SK-N-SH treated with all-trans-retinoic acid at 6 μM for 48 hours (cell line): ENCODE data around the gene DHX30.

Source experiments
- ATAC-seq: fragments of 200-7000 bp; cut with Tn5 transposase; 3 replicates; pipeline ENCODE4 v1.9.1; 2020; ENCODE audit warnings: mild to moderate bottlenecking, moderate library complexity
- BACH2 ChIP-seq: fragments of 250-450 bp; sonication (Bioruptor Pico); IDR thresholded peaks from 2 replicates; pipeline ENCODE4 v1.9.0; 2021; ENCODE audit warnings: mild to moderate bottlenecking, borderline replicate concordance
- CREB5 ChIP-seq: fragments of 250-450 bp; sonication (Bioruptor Pico); IDR thresholded peaks from 2 replicates; pipeline ENCODE4 v1.5.1; 2020; ENCODE audit warnings: low read depth, mild to moderate bottlenecking, moderate library complexity
- CSDC2 ChIP-seq: fragments of 250-450 bp; sonication (Bioruptor Pico); IDR thresholded peaks from 2 replicates; pipeline ENCODE4 v1.5.0; 2020; ENCODE audit warnings: mild to moderate bottlenecking, moderate library complexity
- CSRNP3 ChIP-seq: fragments of 250-450 bp; sonication (Bioruptor Pico); IDR thresholded peaks from 2 replicates; pipeline ENCODE4 v1.5.1; 2021; ENCODE audit warnings: mild to moderate bottlenecking, moderate library complexity
- ISL1 ChIP-seq: fragments of 250-450 bp; sonication (Bioruptor Pico); IDR thresholded peaks from 2 replicates; pipeline ENCODE4 v2.1.2; 2022; ENCODE audit warnings: mild to moderate bottlenecking, moderate library complexity
- PATZ1 ChIP-seq: fragments of 250-450 bp; sonication (Bioruptor Pico); IDR thresholded peaks from 2 replicates; pipeline ENCODE4 v1.8.0; 2020; ENCODE audit warnings: mild to moderate bottlenecking, moderate library complexity, borderline replicate concordance
- POU6F1 ChIP-seq: fragments of 250-450 bp; sonication (Bioruptor Pico); IDR thresholded peaks from 2 replicates; pipeline ENCODE4 v1.8.0; 2021; ENCODE audit warnings: low read depth, mild to moderate bottlenecking, moderate library complexity, borderline replicate concordance
- PPARA ChIP-seq: fragments of 250-450 bp; sonication (Bioruptor Pico); IDR thresholded peaks from 2 replicates; pipeline ENCODE4 v1.5.0; 2020; ENCODE audit warnings: mild to moderate bottlenecking, borderline replicate concordance
- RARB ChIP-seq: fragments of 250-450 bp; sonication (Bioruptor Pico); IDR thresholded peaks from 2 replicates; pipeline ENCODE4 v1.8.0; 2021; ENCODE audit warnings: mild to moderate bottlenecking, moderate library complexity
- SNAI2 ChIP-seq: fragments of 250-450 bp; sonication (Bioruptor Pico); IDR thresholded peaks from 2 replicates; pipeline ENCODE4 v1.5.0; 2020; ENCODE audit warnings: mild to moderate bottlenecking, moderate library complexity
- TOX ChIP-seq: fragments of 250-450 bp; sonication (Bioruptor Pico); IDR thresholded peaks from 2 replicates; pipeline ENCODE4 v1.8.0; 2021; ENCODE audit warnings: mild to moderate bottlenecking, moderate library complexity, borderline replicate concordance
- TSHZ2 ChIP-seq: fragments of 250-450 bp; sonication (Bioruptor Pico); IDR thresholded peaks from 2 replicates; pipeline ENCODE4 v1.5.0; 2020; ENCODE audit warnings: mild to moderate bottlenecking, moderate library complexity
- ZFP3 ChIP-seq: fragments of 250-450 bp; sonication (Bioruptor Pico); IDR thresholded peaks from 2 replicates; pipeline ENCODE4 v1.5.0; 2020; ENCODE audit warnings: mild to moderate bottlenecking, moderate library complexity
- ZNF565 ChIP-seq: fragments of 450-650 bp; formaldehyde crosslinking; conservative IDR thresholded peaks from 2 replicates; pipeline ENCODE4 v1.5.0; 2020; ENCODE audit warnings: low read depth, mild to moderate bottlenecking, moderate library complexity
- ZNF8 ChIP-seq: fragments of 450-650 bp; formaldehyde crosslinking; IDR thresholded peaks from 2 replicates; pipeline ENCODE4 v1.5.0; 2020; ENCODE audit warnings: mild to moderate bottlenecking, moderate library complexity

The DHX30 gene

GRCh38 chr3:47778746-47779145 is 24.2 kb upstream of the DHX30 start:
- TF ChIP-seq POU6F1 (CRISPR knock-in tag) (no peak), RARB (CRISPR knock-in tag) (no peak), PATZ1 (CRISPR knock-in tag) (no peak), PPARA (no peak), ZNF8 (no peak), TOX (no peak), ISL1 (no peak)
- ATAC-seq: no peak

- peak; percentile 41 for ATAC-seq
- TF ChIP-seq SNAI2 (CRISPR knock-in tag): no peak
- no peak for TF ChIP-seq ZNF565
- no peak for TF ChIP-seq BACH2 (CRISPR knock-in tag)
- no peak for TF ChIP-seq RARB (CRISPR knock-in tag)
- no peak for TF ChIP-seq CREB5 (CRISPR knock-in tag)
Measured at GRCh38 chr3:47780741-47781684, 21.9 kb upstream of the DHX30 start.

- TF ChIP-seq ZFP3 (CRISPR knock-in tag) (no peak), CSDC2 (CRISPR knock-in tag) (0 out of 2 replicates have a peak, but pooled peaks have one; percentile 39)
- ATAC-seq: peak; percentile 92
Measured at GRCh38 chr3:47781685-47782445, 21.1 kb upstream of the DHX30 start, which contains the start of gene SMARCC1. TSS of gene SMARCC1 (minus strand) at chr3:47781893. CDS start at chr3:47781797, 96 bp downstream.

GRCh38 chr3:47782446-47783308 is 20.3 kb upstream of the DHX30 start:
- no peak for TF ChIP-seq CSRNP3 (CRISPR knock-in tag)
- ATAC-seq: no peak

GRCh38 chr3:47783673-47784072 is 19.3 kb upstream of the DHX30 start:
- ATAC-seq: no peak
- TF ChIP-seq PPARA: no peak
- no peak for TF ChIP-seq ZFP3 (CRISPR knock-in tag)
- no peak for TF ChIP-seq BACH2 (CRISPR knock-in tag)
- TF ChIP-seq ZNF8: no peak
- TF ChIP-seq TSHZ2 (CRISPR knock-in tag): no peak
- TF ChIP-seq TOX: no peak
- no peak for TF ChIP-seq CREB5 (CRISPR knock-in tag)
- TF ChIP-seq PATZ1 (CRISPR knock-in tag): no peak
